Retinal pigment epithelial cell (primary cell): Measurements from ENCODE around the gene KIF16B.

Experiments
- DNase-seq: peaks from one replicate; pipeline ENCODE4 v3.0.0-alpha.2; 2010; ENCODE audit warnings: low read depth
- H3K4me3 ChIP-seq: 2 replicates; pipeline ENCODE4 v1.5.1; 2011; ENCODE audit warnings: mild to moderate bottlenecking, low read length, control low read depth, moderate library complexity
- CTCF ChIP-seq: conservative IDR thresholded peaks from 2 replicates; pipeline ENCODE4 v1.5.1; 2011; ENCODE audit warnings: low read depth, low read length, control low read depth, inconsistent platforms

Gene KIF16B

DNA sequence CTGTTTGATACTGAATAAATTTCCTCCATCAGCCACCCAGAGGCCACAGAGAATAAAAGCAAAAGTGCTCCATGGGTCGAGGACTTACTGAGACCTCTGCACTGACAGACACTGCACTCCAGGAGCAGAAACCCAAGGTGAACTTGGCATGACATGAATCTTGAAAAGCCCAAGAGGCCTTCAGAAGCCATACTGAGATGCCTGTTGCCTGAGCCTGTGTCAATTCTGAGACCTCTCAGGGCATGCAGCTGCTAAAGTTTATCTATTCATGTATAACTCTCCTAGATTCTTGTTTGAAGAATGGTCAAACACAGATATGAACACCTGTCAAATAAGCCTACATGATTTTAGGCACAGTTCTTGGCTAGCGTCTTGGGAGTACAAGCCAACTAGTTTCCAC lies 145.7 kb downstream of the KIF16B start:
- DNase-seq: no peak
- TF ChIP-seq CTCF: no peak
- H3K4me3 ChIP-seq: no peak overlapping the region

DNA sequence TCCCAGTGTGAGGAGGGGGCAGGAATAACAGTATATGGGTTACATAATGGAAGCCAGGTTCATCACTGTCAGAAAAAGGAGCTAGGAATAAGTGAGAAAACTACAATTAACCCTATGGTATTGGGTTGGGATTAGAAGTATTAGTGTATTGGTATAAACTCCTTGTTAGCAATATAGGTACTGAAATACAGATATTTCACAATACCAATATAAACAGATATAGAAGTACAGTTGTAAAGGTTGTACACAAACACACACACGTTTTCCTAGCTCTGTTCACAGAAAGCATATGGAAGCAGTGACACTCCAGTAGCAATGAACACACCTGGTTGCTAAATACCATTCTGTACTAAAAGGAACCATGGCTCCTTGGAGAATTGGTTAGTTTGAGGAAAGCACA lies 148.5 kb downstream of the KIF16B start:
- no peak for DNase-seq
- TF ChIP-seq CTCF: no peak
- no peak overlapping the region for H3K4me3 ChIP-seq

DNA sequence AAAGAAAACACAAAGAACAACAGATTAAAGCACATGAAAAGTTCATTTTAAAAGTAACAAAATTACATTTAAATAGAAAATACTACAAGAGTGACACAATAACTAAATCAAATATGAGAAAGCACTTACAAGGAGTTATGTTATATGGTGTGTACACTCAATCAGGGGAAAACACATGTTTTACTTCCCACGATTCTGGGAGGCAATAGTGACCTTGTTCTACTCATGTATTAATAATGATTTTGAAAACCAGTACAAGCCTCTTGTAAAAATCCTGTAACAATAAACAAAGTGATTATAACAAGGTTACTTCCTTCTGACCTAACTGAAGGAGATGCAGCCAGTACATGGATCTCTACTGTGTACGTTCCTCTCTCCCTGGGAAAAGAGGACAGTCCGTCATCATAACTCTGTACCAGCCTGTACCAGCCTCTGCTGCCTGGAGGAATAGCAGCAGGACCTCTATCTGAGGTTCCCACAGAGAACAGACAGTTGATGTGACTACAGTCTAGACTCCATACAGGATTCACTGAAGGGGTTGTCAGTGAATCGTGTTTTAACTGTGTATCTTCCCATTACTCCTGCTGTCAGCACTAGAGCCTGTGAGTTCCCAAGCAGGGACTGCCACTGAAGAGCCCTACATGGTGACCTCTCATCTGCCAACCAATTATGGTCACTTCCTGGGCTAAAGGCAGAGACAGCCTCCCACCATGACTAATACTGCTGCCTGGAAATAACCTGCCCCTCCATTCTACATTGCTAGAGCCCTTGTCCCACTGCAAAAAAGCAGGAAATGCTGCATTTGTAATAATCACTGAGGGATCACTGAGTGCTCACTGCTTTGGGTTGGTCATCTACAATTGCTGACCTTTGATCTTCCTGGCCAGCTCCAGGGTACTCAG lies 149.7 kb downstream of the KIF16B start:
- no peak for DNase-seq
- TF ChIP-seq CTCF: no peak
- no peak overlapping the region for H3K4me3 ChIP-seq

- DNase-seq: no peak
- H3K4me3 ChIP-seq: no peak overlapping the region
- TF ChIP-seq CTCF: no peak
Measured at GRCh38 chr20:16419138-16419715, 154.0 kb downstream of the KIF16B start.

GRCh38 chr20:16418616-16419015 lies 154.6 kb downstream of the KIF16B start:
- DNase-seq: no peak
- no peak for TF ChIP-seq CTCF
- no peak overlapping the region for H3K4me3 ChIP-seq

GRCh38 chr20:16417001-16417400 lies 156.2 kb downstream of the KIF16B start:
- no peak for TF ChIP-seq CTCF
- no peak overlapping the region for H3K4me3 ChIP-seq
- no peak for DNase-seq
